PC-9 (cell line): Measurements from ENCODE around the gene BMAL1. TPM values are rescaled to one million over a fixed set of nuclear protein-coding genes. Genes with fewer than 3 reads are reported as not detected.

Experiments
- BruUV-seq: library from RNA; stranded (reverse); fragments of 400-500 nt; replicated peaks from 2 replicates; lab custom pipeline; 2021; lab: Mats Ljungman, UMichigan
- CTCF ChIA-PET: fragments of 300-600 bp; sonication (Branson Sonifier 250); formaldehyde crosslinking; loops from one replicate; lab custom pipeline; 2022; ENCODE audit warnings: antibody characterized with exemption; lab: Charles Lee
- POLR2A ChIA-PET: fragments of 300-600 bp; sonication (Branson Sonifier 250); formaldehyde crosslinking; loops from one replicate; lab custom pipeline; 2022; ENCODE audit warnings: antibody characterized with exemption; ENCODE audit not compliant: unreplicated experiment; lab: Charles Lee
- DNase-seq, 2 experiments: peaks; one replicate each; pipeline versions ENCODE4 v3.0.0 to v3.0.0-alpha.2; 2015 to 2022; ENCODE audit warnings: mixed read lengths in 1 of 2
- H2AFZ ChIP-seq: fragments of 200-600 bp; sonication (generic); 2 replicates; pipeline ENCODE4 v1.8.1; 2017; ENCODE audit warnings: antibody characterized with exemption
- H3F3A ChIP-seq: fragments of 200-600 bp; sonication (generic); 2 replicates; pipeline ENCODE4 v1.8.1; 2017; ENCODE audit warnings: antibody characterized with exemption, mild to moderate bottlenecking, low read depth; ENCODE audit not compliant: insufficient read depth
- H3K27ac ChIP-seq: fragments of 200-600 bp; sonication (generic); 2 replicates; pipeline ENCODE4 v1.6.1; 2016; ENCODE audit warnings: mixed run types
- H3K27me3 ChIP-seq: fragments of 200-600 bp; sonication (generic); 2 replicates; pipeline ENCODE4 v1.6.1; 2016; ENCODE audit warnings: low read depth, mixed run types; ENCODE audit not compliant: insufficient read depth
- H3K36me3 ChIP-seq: fragments of 200-600 bp; sonication (generic); 2 replicates; pipeline ENCODE4 v1.6.1; 2016; ENCODE audit warnings: low read depth, mixed run types
- H3K4me1 ChIP-seq: fragments of 200-600 bp; sonication (generic); replicated peaks from 2 replicates; pipeline ENCODE4 v1.6.1; 2016; ENCODE audit warnings: mixed run types; ENCODE audit not compliant: insufficient read depth
- H3K4me2 ChIP-seq: fragments of 200-600 bp; sonication (generic); 2 replicates; pipeline ENCODE4 v1.6.1; 2017; ENCODE audit warnings: mixed run types
- H3K4me3 ChIP-seq: fragments of 200-600 bp; sonication (generic); 2 replicates; pipeline ENCODE4 v1.6.1; 2016; ENCODE audit warnings: mixed run types
- H3K79me2 ChIP-seq: fragments of 200-600 bp; sonication (generic); 2 replicates; pipeline ENCODE4 v1.6.1; 2017; ENCODE audit warnings: low read depth, mixed run types
- H3K9me2 ChIP-seq: fragments of 200-600 bp; sonication (generic); 2 replicates; pipeline ENCODE4 v1.8.1; 2017; ENCODE audit warnings: mild to moderate bottlenecking; ENCODE audit not compliant: insufficient read depth
- H3K9me3 ChIP-seq: fragments of 200-600 bp; sonication (generic); 2 replicates; pipeline ENCODE4 v1.8.1; 2016; ENCODE audit warnings: low read depth; ENCODE audit not compliant: insufficient read depth
- H4K20me1 ChIP-seq: fragments of 200-600 bp; sonication (generic); 2 replicates; pipeline ENCODE4 v1.8.1; 2017; ENCODE audit not compliant: insufficient read depth
- CTCF ChIP-seq: fragments of 200-600 bp; sonication (generic); conservative IDR thresholded peaks from 2 replicates; pipeline ENCODE4 v1.6.1; 2017; ENCODE audit warnings: mixed run types, antibody characterized with exemption, mild to moderate bottlenecking, moderate library complexity
- EZH2 ChIP-seq: fragments of 200-600 bp; sonication (generic); IDR thresholded peaks from 2 replicates; pipeline ENCODE4 v1.8.0; 2017; ENCODE audit warnings: antibody characterized with exemption, low read depth
- intact Hi-C: fragments of 100-400 bp; cut with micrococcal nuclease; formaldehyde crosslinking; loops from one replicate; pipeline ENCODE4 v1.10.0; 2022; ENCODE audit not compliant: unreplicated experiment
- total RNA-seq: library from RNA; stranded (reverse); gene quantifications from 2 replicates; pipeline ENCODE4 v1.2.3, GENCODE V29; 2021

The BMAL1 gene
- total RNA-seq, 1 experiment from 2014 or later, result 15.0 TPM

- H3F3A ChIP-seq, result peaks cover 13% of the 10 kb centered on the region; the same call in 1 of the 2 replicates
- peak overlapping the region; percentile 75 for H3K27ac ChIP-seq
- H3K4me2 ChIP-seq, result peak overlapping the region; percentile 69
- POLR2A ChIA-PET, result no interaction called here
- no peak overlapping the region for H3K4me3 ChIP-seq
- H3K79me2 ChIP-seq, result no peaks in the 10 kb centered on the region
- H3K9me2 ChIP-seq, result no peaks in the 10 kb centered on the region
- H3K9me3 ChIP-seq, result no peaks in the 10 kb centered on the region
- H2AFZ ChIP-seq, result no peak overlapping the region
- CTCF ChIA-PET, result interaction anchor here (1.0 kb wide), 1 partner anchor 46 kb away, joined by 3 read pairs; no protein-coding TSS in a partner anchor
- no peaks in the 10 kb centered on the region for H3K36me3 ChIP-seq
- intact Hi-C loops, result no loop called here
- H3K4me1 ChIP-seq, result peaks cover 37% of the 10 kb centered on the region
- no peak for DNase-seq
- H3K27me3 ChIP-seq, result no peaks in the 10 kb centered on the region
- no peaks in the 10 kb centered on the region for H4K20me1 ChIP-seq
- BruUV-seq, result TSS peak; percentile 29
- TF ChIP-seq EZH2 (no peak), CTCF (no peak)
Observed at GRCh38 chr11:13262096-13262495, 15.5 kb upstream of the BMAL1 start.

- Histone ChIP-seq H3K9me2 (no peaks in the 10 kb centered on the region), H3F3A (peaks cover 4% of the 10 kb centered on the region; the same call in 1 of the 2 replicates), H3K9me3 (no peaks in the 10 kb centered on the region), H4K20me1 (no peaks in the 10 kb centered on the region), H2AFZ (no peak overlapping the region), H3K4me1 (peaks cover 14% of the 10 kb centered on the region; the same call in 1 of the 2 replicates), H3K79me2 (no peaks in the 10 kb centered on the region), H3K27me3 (no peaks in the 10 kb centered on the region), H3K27ac (no peak overlapping the region), H3K36me3 (no peaks in the 10 kb centered on the region), H3K4me3 (no peak overlapping the region), H3K4me2 (no peak overlapping the region)
- no TSS peak for BruUV-seq
- TF ChIP-seq EZH2 (no peak), CTCF (no peak)
- ChIA-PET POLR2A (no interaction called here), CTCF (no interaction called here)
- no peak for DNase-seq
- intact Hi-C loops, result no loop called here
Observed at GRCh38 chr11:13268791-13269190, 8.8 kb upstream of the BMAL1 start.

GRCh38 chr11:13269775-13270174, 7.8 kb upstream of the BMAL1 start:
- POLR2A ChIA-PET, result no interaction called here
- CTCF ChIA-PET, result no interaction called here
- Histone ChIP-seq H3K27ac (no peak overlapping the region), H3K9me2 (no peaks in the 10 kb centered on the region), H3K4me3 (no peak overlapping the region), H3K9me3 (no peaks in the 10 kb centered on the region), H3K79me2 (no peaks in the 10 kb centered on the region), H4K20me1 (no peaks in the 10 kb centered on the region), H3F3A (peaks cover 4% of the 10 kb centered on the region; the same call in 1 of the 2 replicates), H3K4me1 (peaks cover 14% of the 10 kb centered on the region; the same call in 1 of the 2 replicates), H3K27me3 (no peaks in the 10 kb centered on the region), H3K4me2 (no peak overlapping the region), H3K36me3 (no peaks in the 10 kb centered on the region), H2AFZ (no peak overlapping the region)
- no peak for DNase-seq
- intact Hi-C loops, result no loop called here
- TF ChIP-seq CTCF, result no peak
- BruUV-seq, result no TSS peak
